HG03521 (cell line): ENCODE measurements around the gene MPO.
A peak's percentile ranks its signal among the peaks of the same experiment; 100 is the strongest.

ENCODE experiments used
- ATAC-seq: cut with Tn5 transposase; IDR thresholded peaks from one replicate; pipeline ENCODE4 v1.9.1; 2021; ENCODE audit warnings: mild to moderate bottlenecking, moderate library complexity; ENCODE audit not compliant: unreplicated experiment

The MPO gene

GRCh38 chr17:58267347-58268324 is 13.1 kb downstream of the MPO start:
- ATAC-seq, result no peak

- ATAC-seq, result no peak
Observed at GRCh38 chr17:58265902-58266875, 14.5 kb downstream of the MPO start.

GRCh38 chr17:58265271-58265670 is 15.5 kb downstream of the MPO start:
- ATAC-seq, result no peak

- ATAC-seq, result no peak
Observed at GRCh38 chr17:58264407-58265103, 16.2 kb downstream of the MPO start.

- no peak for ATAC-seq
Observed at GRCh38 chr17:58263773-58264172, 17.0 kb downstream of the MPO start.

- ATAC-seq, result no peak
Observed at GRCh38 chr17:58262149-58262548, 18.6 kb downstream of the MPO start.

GRCh38 chr17:58254803-58255202 is 25.9 kb downstream of the MPO start:
- ATAC-seq, result no peak

GRCh38 chr17:58253082-58253481 is 27.7 kb downstream of the MPO start:
- ATAC-seq, result no peak

GRCh38 chr17:58252141-58252540 is 28.6 kb downstream of the MPO start:
- ATAC-seq, result no peak

- ATAC-seq, result no peak
Observed at GRCh38 chr17:58250344-58251011, 30.3 kb downstream of the MPO start.

- peak; percentile 53 for ATAC-seq
Observed at GRCh38 chr17:58249270-58250133, 31.2 kb downstream of the MPO start.

- ATAC-seq, result no peak
Observed at GRCh38 chr17:58248955-58249269, 31.8 kb downstream of the MPO start.

- no peak for ATAC-seq
Observed at GRCh38 chr17:58247511-58248363, 33.0 kb downstream of the MPO start.

- no peak for ATAC-seq
Observed at GRCh38 chr17:58246781-58247180, 34.0 kb downstream of the MPO start.

- no peak for ATAC-seq
Observed at GRCh38 chr17:58246104-58246740, 34.5 kb downstream of the MPO start.

- no peak for ATAC-seq
Observed at GRCh38 chr17:58245428-58246103, 35.2 kb downstream of the MPO start.

GRCh38 chr17:58244963-58245362 is 35.8 kb downstream of the MPO start:
- ATAC-seq, result no peak
